ENCODE measurements around the gene AQP3. TPM values are rescaled to one million over a fixed set of nuclear protein-coding genes. Genes with fewer than 3 reads are reported as not detected.

AQP3 gene
- total and polyA plus RNA-seq, 2 of the 13 experiments (the other 11 are each of a cell fraction or from before 2014, with no cell fraction given): 1.4 to 5.5 TPM

DNA sequence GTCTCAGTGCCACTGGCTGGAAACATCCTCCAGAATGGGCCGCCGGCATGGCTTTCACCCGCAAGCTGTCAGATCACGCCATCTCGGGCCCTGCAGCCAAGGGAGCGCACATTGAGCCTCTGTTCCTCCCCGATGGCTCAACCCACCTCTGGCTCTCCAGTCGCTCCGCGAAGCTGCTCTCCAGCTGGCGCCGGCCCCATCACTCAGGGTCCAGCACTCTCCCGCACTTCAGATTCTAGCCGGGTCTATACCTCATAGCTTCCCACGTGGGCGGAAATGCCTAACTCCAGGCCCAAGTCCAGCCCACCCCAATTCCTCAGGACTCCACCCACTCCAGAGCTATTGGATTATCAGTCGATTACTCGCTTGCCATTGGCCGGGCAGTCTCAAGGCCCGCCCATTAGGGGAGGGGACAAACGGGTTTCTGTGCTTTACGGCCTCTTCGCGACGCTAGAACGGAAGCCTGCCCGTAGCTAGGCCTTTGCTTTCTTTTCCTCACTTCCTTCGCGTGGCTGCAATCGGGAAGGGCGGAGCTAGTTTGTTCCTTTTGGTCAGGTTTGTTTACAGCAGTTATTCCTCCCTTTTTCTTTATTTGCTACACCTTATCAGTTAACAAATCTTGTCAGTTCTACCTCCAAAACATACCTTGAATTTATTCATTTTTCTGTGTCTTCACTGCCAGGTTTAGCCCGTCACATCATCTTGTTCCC, 26.4 kb upstream of the AQP3 start, which contains the start of gene NOL6 (continued):
- TF ChIP-seq, protein P1, sequence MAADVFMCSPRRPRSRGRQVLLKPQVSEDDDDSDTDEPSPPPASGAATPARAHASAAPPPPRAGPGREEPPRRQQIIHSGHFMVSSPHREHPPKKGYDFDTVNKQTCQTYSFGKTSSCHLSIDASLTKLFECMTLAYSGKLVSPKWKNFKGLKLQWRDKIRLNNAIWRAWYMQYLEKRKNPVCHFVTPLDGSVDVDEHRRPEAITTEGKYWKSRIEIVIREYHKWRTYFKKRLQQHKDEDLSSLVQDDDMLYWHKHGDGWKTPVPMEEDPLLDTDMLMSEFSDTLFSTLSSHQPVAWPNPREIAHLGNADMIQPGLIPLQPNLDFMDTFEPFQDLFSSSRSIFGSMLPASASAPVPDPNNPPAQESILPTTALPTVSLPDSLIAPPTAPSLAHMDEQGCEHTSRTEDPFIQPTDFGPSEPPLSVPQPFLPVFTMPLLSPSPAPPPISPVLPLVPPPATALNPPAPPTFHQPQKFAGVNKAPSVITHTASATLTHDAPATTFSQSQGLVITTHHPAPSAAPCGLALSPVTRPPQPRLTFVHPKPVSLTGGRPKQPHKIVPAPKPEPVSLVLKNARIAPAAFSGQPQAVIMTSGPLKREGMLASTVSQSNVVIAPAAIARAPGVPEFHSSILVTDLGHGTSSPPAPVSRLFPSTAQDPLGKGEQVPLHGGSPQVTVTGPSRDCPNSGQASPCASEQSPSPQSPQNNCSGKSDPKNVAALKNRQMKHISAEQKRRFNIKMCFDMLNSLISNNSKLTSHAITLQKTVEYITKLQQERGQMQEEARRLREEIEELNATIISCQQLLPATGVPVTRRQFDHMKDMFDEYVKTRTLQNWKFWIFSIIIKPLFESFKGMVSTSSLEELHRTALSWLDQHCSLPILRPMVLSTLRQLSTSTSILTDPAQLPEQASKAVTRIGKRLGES (CRISPR knock-in tag; IDR thresholded peaks at IDR 0.05; ENCODE audit: borderline replicate concordance): no peak
- TF ChIP-seq, protein P2, sequence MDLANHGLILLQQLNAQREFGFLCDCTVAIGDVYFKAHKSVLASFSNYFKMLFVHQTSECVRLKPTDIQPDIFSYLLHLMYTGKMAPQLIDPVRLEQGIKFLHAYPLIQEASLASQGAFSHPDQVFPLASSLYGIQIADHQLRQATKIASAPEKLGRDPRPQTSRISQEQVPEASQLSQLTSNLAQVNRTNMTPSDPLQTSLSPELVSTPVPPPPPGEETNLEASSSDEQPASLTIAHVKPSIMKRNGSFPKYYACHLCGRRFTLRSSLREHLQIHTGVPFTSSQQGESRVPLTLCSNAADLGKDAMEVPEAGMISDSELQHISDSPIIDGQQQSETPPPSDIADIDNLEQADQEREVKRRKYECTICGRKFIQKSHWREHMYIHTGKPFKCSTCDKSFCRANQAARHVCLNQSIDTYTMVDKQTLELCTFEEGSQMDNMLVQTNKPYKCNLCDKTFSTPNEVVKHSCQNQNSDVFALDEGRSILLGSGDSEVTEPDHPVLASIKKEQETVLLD (CRISPR knock-in tag; IDR thresholded peaks at IDR 0.05; ENCODE audit: low read depth): no peak
- TF ChIP-seq NFE2 (CRISPR knock-in tag; IDR thresholded peaks at IDR 0.05) (no peak), SP2 (CRISPR knock-in tag; IDR thresholded peaks at IDR 0.05) (peak; percentile 94), GZF1 (CRISPR knock-in tag; IDR thresholded peaks at IDR 0.05) (no peak), PITX1 (CRISPR knock-in tag; IDR thresholded peaks at IDR 0.05) (no peak), ZBTB21 (CRISPR knock-in tag; IDR thresholded peaks at IDR 0.05) (no peak), ZNF737 (CRISPR knock-in tag; IDR thresholded peaks at IDR 0.05; ENCODE audit: borderline replicate concordance) (no peak), NAIF1 (CRISPR knock-in tag; IDR thresholded peaks at IDR 0.05; ENCODE audit: borderline replicate concordance) (no peak), SRSF4 (IDR thresholded peaks at IDR 0.05; ENCODE audit: low read depth, low read length, poor library complexity, severe bottlenecking) (no peak), ZNF850 (CRISPR knock-in tag; conservative IDR thresholded peaks at IDR 0.05) (no peak), EP300 (IDR thresholded peaks at IDR 0.05; ENCODE audit: low read depth in 2 of 2, low read length in 2 of 2) (no peak), EP300 (CRISPR knock-in tag; IDR thresholded peaks at IDR 0.05; ENCODE audit: borderline replicate concordance) (no peak), TEAD2 (CRISPR knock-in tag; IDR thresholded peaks at IDR 0.05) (no peak), ZNF20 (CRISPR knock-in tag; IDR thresholded peaks at IDR 0.05) (no peak), ZNF724P (CRISPR knock-in tag; IDR thresholded peaks at IDR 0.05; ENCODE audit: borderline replicate concordance) (no peak), ZNF550 (CRISPR knock-in tag; IDR thresholded peaks at IDR 0.05; ENCODE audit: borderline replicate concordance) (no peak), ZNF34 (CRISPR knock-in tag; IDR thresholded peaks at IDR 0.05; ENCODE audit: borderline replicate concordance) (no peak)
- TF ChIP-seq, protein P3, sequence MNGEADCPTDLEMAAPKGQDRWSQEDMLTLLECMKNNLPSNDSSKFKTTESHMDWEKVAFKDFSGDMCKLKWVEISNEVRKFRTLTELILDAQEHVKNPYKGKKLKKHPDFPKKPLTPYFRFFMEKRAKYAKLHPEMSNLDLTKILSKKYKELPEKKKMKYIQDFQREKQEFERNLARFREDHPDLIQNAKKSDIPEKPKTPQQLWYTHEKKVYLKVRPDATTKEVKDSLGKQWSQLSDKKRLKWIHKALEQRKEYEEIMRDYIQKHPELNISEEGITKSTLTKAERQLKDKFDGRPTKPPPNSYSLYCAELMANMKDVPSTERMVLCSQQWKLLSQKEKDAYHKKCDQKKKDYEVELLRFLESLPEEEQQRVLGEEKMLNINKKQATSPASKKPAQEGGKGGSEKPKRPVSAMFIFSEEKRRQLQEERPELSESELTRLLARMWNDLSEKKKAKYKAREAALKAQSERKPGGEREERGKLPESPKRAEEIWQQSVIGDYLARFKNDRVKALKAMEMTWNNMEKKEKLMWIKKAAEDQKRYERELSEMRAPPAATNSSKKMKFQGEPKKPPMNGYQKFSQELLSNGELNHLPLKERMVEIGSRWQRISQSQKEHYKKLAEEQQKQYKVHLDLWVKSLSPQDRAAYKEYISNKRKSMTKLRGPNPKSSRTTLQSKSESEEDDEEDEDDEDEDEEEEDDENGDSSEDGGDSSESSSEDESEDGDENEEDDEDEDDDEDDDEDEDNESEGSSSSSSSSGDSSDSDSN (CRISPR knock-in tag; IDR thresholded peaks at IDR 0.05): peak; percentile 38; the same call in 1 of the 2 replicates
- TF ChIP-seq, protein P4, sequence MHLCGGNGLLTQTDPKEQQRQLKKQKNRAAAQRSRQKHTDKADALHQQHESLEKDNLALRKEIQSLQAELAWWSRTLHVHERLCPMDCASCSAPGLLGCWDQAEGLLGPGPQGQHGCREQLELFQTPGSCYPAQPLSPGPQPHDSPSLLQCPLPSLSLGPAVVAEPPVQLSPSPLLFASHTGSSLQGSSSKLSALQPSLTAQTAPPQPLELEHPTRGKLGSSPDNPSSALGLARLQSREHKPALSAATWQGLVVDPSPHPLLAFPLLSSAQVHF (CRISPR knock-in tag; IDR thresholded peaks at IDR 0.05): no peak
- TF ChIP-seq, protein P5, sequence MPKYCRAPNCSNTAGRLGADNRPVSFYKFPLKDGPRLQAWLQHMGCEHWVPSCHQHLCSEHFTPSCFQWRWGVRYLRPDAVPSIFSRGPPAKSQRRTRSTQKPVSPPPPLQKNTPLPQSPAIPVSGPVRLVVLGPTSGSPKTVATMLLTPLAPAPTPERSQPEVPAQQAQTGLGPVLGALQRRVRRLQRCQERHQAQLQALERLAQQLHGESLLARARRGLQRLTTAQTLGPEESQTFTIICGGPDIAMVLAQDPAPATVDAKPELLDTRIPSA (CRISPR knock-in tag; IDR thresholded peaks at IDR 0.05; ENCODE audit: borderline replicate concordance): no peak

Data from HepG2 (cell line).